Measurements from ENCODE around the gene SERPINI1. TPM values are rescaled to one million over a fixed set of nuclear protein-coding genes. Genes with fewer than 3 reads are reported as not detected.

SERPINI1 gene
- total and polyA plus RNA-seq, 2 of the 8 experiments (the other 6 are each of a cell fraction or from before 2014, with no cell fraction given): 5.3 to 9.9 TPM

DNA sequence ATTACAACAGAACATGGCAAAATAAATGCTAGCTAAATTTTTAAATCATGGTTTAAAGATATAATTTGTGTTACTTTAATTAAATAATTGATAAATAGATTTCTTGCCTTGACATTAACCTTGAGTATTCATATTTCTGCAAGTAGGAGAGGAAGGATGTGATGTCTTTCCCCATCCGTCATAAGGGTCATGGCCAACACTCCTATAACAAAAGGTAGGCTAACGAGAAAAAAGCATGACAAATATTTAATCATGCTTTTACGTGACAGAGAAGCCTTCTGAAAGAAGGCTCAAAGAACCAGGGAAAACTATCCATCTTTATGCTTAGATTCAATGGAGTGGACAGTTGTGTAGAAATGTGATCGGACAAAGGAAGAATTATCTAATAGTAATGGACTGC is 135.2 kb downstream of the SERPINI1 start:
- Histone ChIP-seq H2BK15ac (ENCODE audit: low read length) (no peak overlapping the region), H3K79me1 (ENCODE audit: low read depth, low read length) (no peaks in the 10 kb centered on the region), H2BK12ac (ENCODE audit: low read depth, low read length) (no peak overlapping the region), H2BK5ac (ENCODE audit: low read depth, low read length) (no peak overlapping the region), H3K23ac (ENCODE audit: insufficient read length) (no peak overlapping the region), H3K27ac (ENCODE audit: low read depth, low read length) (no peak overlapping the region), H2BK120ac (replicated peaks; ENCODE audit: low read depth, low read length) (no peak overlapping the region), H2AK5ac (ENCODE audit: low read depth, low read length) (no peak overlapping the region), H3K4me3 (ENCODE audit: extremely low read depth in 1 of 4, insufficient read depth in 2 of 4, low read depth in 3 of 4, low read length in 4 of 4) (no peak overlapping the region), H3K18ac (ENCODE audit: extremely low read depth, low read length) (no peak overlapping the region), H3K56ac (replicated peaks; ENCODE audit: insufficient read length, low read depth, low read length) (no peak overlapping the region), H3K4ac (replicated peaks; ENCODE audit: insufficient read length, low read depth, low read length) (no peak overlapping the region), H3K79me2 (ENCODE audit: control insufficient read depth in 1 of 2, insufficient read depth in 2 of 2, low read length in 2 of 2) (no peaks in the 10 kb centered on the region), H3K23me2 (ENCODE audit: low read depth, low read length) (no peaks in the 10 kb centered on the region), H4K20me1 (replicated peaks in 1 of 2; ENCODE audit: control insufficient read depth in 1 of 2, insufficient read depth in 2 of 2, low read length in 2 of 2) (no peaks in the 10 kb centered on the region), H3K9me3 (ENCODE audit: insufficient read depth in 2 of 2, low read depth in 1 of 2, low read length in 1 of 2) (no peaks in the 10 kb centered on the region), H4K91ac (replicated peaks; ENCODE audit: insufficient read length, low read length) (no peak overlapping the region), H3K4me2 (ENCODE audit: insufficient read depth in 1 of 2, low read depth in 2 of 2, low read length in 2 of 2) (no peak overlapping the region), H3K14ac (ENCODE audit: insufficient read length) (no peak overlapping the region), H4K5ac (ENCODE audit: insufficient read length, low read depth, low read length) (no peak overlapping the region), H2BK20ac (ENCODE audit: low read length) (no peak overlapping the region), H2AFZ (ENCODE audit: low read length) (no peak overlapping the region), H3K36me3 (ENCODE audit: control insufficient read depth in 2 of 4, insufficient read depth in 4 of 4, low read length in 3 of 4) (no peaks in the 10 kb centered on the region), H3K27me3 (replicated peaks in 1 of 4; ENCODE audit: control insufficient read depth in 3 of 4, extremely low read depth in 1 of 4, insufficient read depth in 3 of 4, low read length in 3 of 4) (no peaks in the 10 kb centered on the region), H3K4me1 (replicated peaks in 1 of 4; ENCODE audit: control insufficient read depth in 3 of 4, insufficient read depth in 4 of 4, low read length in 3 of 4) (no peaks in the 10 kb centered on the region), H4K8ac (ENCODE audit: extremely low read depth, insufficient read depth, low read length) (no peak overlapping the region), H3K9ac (replicated peaks in 1 of 4; ENCODE audit: extremely low read depth in 1 of 4, low read depth in 3 of 4, low read length in 3 of 4) (no peak overlapping the region)
- 94% methylated on average over 4 of the region's 4 CpGs; no CpG with 5 or more reads in 1 of the 2 experiments for WGBS, 2 experiments (ENCODE audit: extremely low coverage in 1 of 2, insufficient coverage in 1 of 2, insufficient read length in 1 of 2, insufficient replicate concordance in 2 of 2, low coverage in 1 of 2, low lambda C conversion rate in 2 of 2, missing lambda C conversion rate in 1 of 2)
- CTCF ChIA-PET (ENCODE audit: partially characterized antibody): interaction anchor here (3.8 kb wide), 1 partner anchor 11 kb away, joined by 19 read pairs; no protein-coding TSS in a partner anchor
- DNase-seq (ENCODE audit: low read depth in 1 of 2, low spot score in 2 of 2) (no peak), FAIRE-seq (no peak)
- POLR2A ChIA-PET (ENCODE audit: partially characterized antibody): no interaction called here
- no peak for TF ChIP-seq CREB1 (IDR thresholded peaks at IDR 0.05)
- TF ChIP-seq EGR1 (IDR thresholded peaks at IDR 0.05; ENCODE audit: borderline replicate concordance, low read depth, low read length): no peak
- TF ChIP-seq CHD1 (IDR thresholded peaks at IDR 0.05; ENCODE audit: low read depth, low read length): no peak
- no peak for TF ChIP-seq HDAC2 (IDR thresholded peaks at IDR 0.05; ENCODE audit: borderline replicate concordance in 1 of 2, low read depth in 2 of 2, low read length in 2 of 2)

Measured in H1 (cell line).